ENCODE data around the gene TET2. TPM values are rescaled to one million over a fixed set of nuclear protein-coding genes. Genes with fewer than 3 reads are reported as not detected.

The TET2 gene
- total RNA-seq, 1 donor from 2014 or later, result 34.8 TPM

GRCh38 chr4:105148356-105148755 is 1.7 kb downstream of the TET2 start:
- H3K4me1 Mint-ChIP-seq (ENCODE audit: unreplicated experiment), result peaks cover 36% of the 10 kb centered on the region

GRCh38 chr4:105148776-105149175 is 2.1 kb downstream of the TET2 start:
- Mint-ChIP-seq H3K27me3 (peaks cover 8% of the 10 kb centered on the region), H3K9me3 (no peaks in the 10 kb centered on the region), H3K4me3 (peak overlapping the region; percentile 79), H3K4me1 (ENCODE audit: unreplicated experiment) (peaks cover 36% of the 10 kb centered on the region), H3K36me3 (no peaks in the 10 kb centered on the region), H3K27ac (no peak overlapping the region)
- no peak for DNase-seq (ENCODE audit: extremely low spot score, unreplicated experiment)
- no peak for TF ChIP-seq CTCF (conservative IDR thresholded peaks at IDR 0.05)

More at GRCh38 chr4:105148356-105148755, 1.7 kb downstream of the TET2 start:
- DNase-seq (ENCODE audit: extremely low spot score, unreplicated experiment), result no peak
- H3K36me3 Mint-ChIP-seq, result no peaks in the 10 kb centered on the region
- peaks cover 8% of the 10 kb centered on the region for H3K27me3 Mint-ChIP-seq
- TF ChIP-seq CTCF (conservative IDR thresholded peaks at IDR 0.05), result no peak
- H3K27ac Mint-ChIP-seq, result peak overlapping the region; percentile 96
- H3K4me3 Mint-ChIP-seq, result peak overlapping the region; percentile 99
- H3K9me3 Mint-ChIP-seq, result no peaks in the 10 kb centered on the region

- Mint-ChIP-seq H3K36me3 (no peaks in the 10 kb centered on the region), H3K27ac (peak overlapping the region; percentile 18), H3K9me3 (no peaks in the 10 kb centered on the region), H3K27me3 (peaks cover 8% of the 10 kb centered on the region), H3K4me1 (ENCODE audit: unreplicated experiment) (peaks cover 35% of the 10 kb centered on the region), H3K4me3 (peak overlapping the region; percentile 79)
- no peak for TF ChIP-seq CTCF (conservative IDR thresholded peaks at IDR 0.05)
- DNase-seq (ENCODE audit: extremely low spot score, unreplicated experiment), result no peak
Observed at GRCh38 chr4:105149771-105150170, 3.1 kb downstream of the TET2 start.

- TF ChIP-seq CTCF (conservative IDR thresholded peaks at IDR 0.05), result no peak
- no peaks in the 10 kb centered on the region for H3K9me3 Mint-ChIP-seq
- H3K4me3 Mint-ChIP-seq, result peak overlapping the region; percentile 3
- no peak overlapping the region for H3K27ac Mint-ChIP-seq
- DNase-seq (ENCODE audit: extremely low spot score, unreplicated experiment), result no peak
- H3K36me3 Mint-ChIP-seq, result no peaks in the 10 kb centered on the region
- peaks cover 37% of the 10 kb centered on the region for H3K4me1 Mint-ChIP-seq (ENCODE audit: unreplicated experiment)
- peaks cover 5% of the 10 kb centered on the region for H3K27me3 Mint-ChIP-seq
Observed at GRCh38 chr4:105150503-105150902, 3.8 kb downstream of the TET2 start.

- no peak for DNase-seq (ENCODE audit: extremely low spot score, unreplicated experiment)
- no peak for TF ChIP-seq CTCF (conservative IDR thresholded peaks at IDR 0.05)
- H3K27me3 Mint-ChIP-seq, result no peaks in the 10 kb centered on the region
Observed at GRCh38 chr4:105153749-105154148, 7.1 kb downstream of the TET2 start.

GRCh38 chr4:105154576-105154975 is 7.9 kb downstream of the TET2 start:
- no peak for TF ChIP-seq CTCF (conservative IDR thresholded peaks at IDR 0.05)
- no peak overlapping the region for H3K4me3 Mint-ChIP-seq
- no peaks in the 10 kb centered on the region for H3K27me3 Mint-ChIP-seq
- H3K27ac Mint-ChIP-seq, result no peak overlapping the region
- H3K4me1 Mint-ChIP-seq (ENCODE audit: unreplicated experiment), result peaks cover 28% of the 10 kb centered on the region
- no peak for DNase-seq (ENCODE audit: extremely low spot score, unreplicated experiment)
- no peaks in the 10 kb centered on the region for H3K36me3 Mint-ChIP-seq
- no peaks in the 10 kb centered on the region for H3K9me3 Mint-ChIP-seq

More at GRCh38 chr4:105153749-105154148, 7.1 kb downstream of the TET2 start:
- Mint-ChIP-seq H3K4me3 (no peak overlapping the region), H3K27ac (no peak overlapping the region), H3K36me3 (no peaks in the 10 kb centered on the region), H3K4me1 (ENCODE audit: unreplicated experiment) (peaks cover 34% of the 10 kb centered on the region), H3K9me3 (no peaks in the 10 kb centered on the region)
